Transverse colon (tissue), 4 donors: ENCODE measurements around the gene ENGASE. TPM values are rescaled to one million over a fixed set of nuclear protein-coding genes. Genes with fewer than 3 reads are reported as not detected.

Source experiments
- DNase-seq: peaks from one replicate; pipeline ENCODE4 v3.0.0-alpha.2; 2019
- H3K27ac ChIP-seq, 4 donors: fragments of 200-600 bp; sonication (generic); 2 replicates each; pipeline ENCODE4 v1.5.1; 2016 to 2018; ENCODE audit warnings: inconsistent platforms in 4 of 4
- H3K27me3 ChIP-seq: fragments of 200-600 bp; sonication (generic); 2 replicates; pipeline ENCODE4 v1.5.1; 2017; ENCODE audit warnings: inconsistent platforms
- H3K36me3 ChIP-seq, 4 donors: fragments of 200-600 bp; sonication (generic); 2 replicates each; pipeline ENCODE4 v1.5.1; 2017 to 2019; ENCODE audit warnings: inconsistent platforms in 4 of 4
- H3K4me1 ChIP-seq, 4 donors: fragments of 200-600 bp; sonication (generic); 2 replicates each; pipeline ENCODE4 v1.5.1; 2017 to 2020; ENCODE audit warnings: inconsistent platforms in 4 of 4
- H3K4me3 ChIP-seq, 4 donors: fragments of 200-600 bp; sonication (generic); 1 replicate in 1 of 4; 2 replicates in 3 of 4; pipeline versions ENCODE4 v1.5.1 to v1.6.1; 2017 to 2019; ENCODE audit warnings: inconsistent platforms in 4 of 4
- H3K9me3 ChIP-seq, 2 donors: fragments of 200-600 bp; sonication (generic); 2 replicates each; pipeline ENCODE4 v1.5.1; 2017 to 2019; ENCODE audit warnings: inconsistent platforms in 2 of 2
- EP300 ChIP-seq: sonication (generic); formaldehyde crosslinking; IDR thresholded peaks from one replicate; pipeline ENCODE4 v1.6.1; 2017; ENCODE audit warnings: antibody characterized with exemption, low read depth
- POLR2A ChIP-seq: fragments of 450-650 bp; IDR thresholded peaks from one replicate; pipeline ENCODE4 v1.6.1; 2016; ENCODE audit warnings: antibody characterized with exemption, mild to moderate bottlenecking, moderate library complexity
- POLR2AphosphoS5 ChIP-seq, 3 donors: sonication (generic); formaldehyde crosslinking; IDR thresholded peaks; one replicate each; pipeline ENCODE4 v1.6.1; 2016; ENCODE audit warnings: antibody characterized with exemption in 3 of 3
- WGBS, 2 donors: methylation state at CpG; one replicate each; pipeline ENCODE4 v1.1.5; 2018; ENCODE audit warnings: low coverage in 1 of 2; 5-methylcytosine and 5-hydroxymethylcytosine counted together
- in situ Hi-C, 4 donors: fragments of 200-750 bp; cut with MboI; loops; one replicate each; pipeline versions ENCODE4 v1.15.0 to v1.15.1; 2017; ENCODE audit warnings: low sequenced_read_pairs in 3 of 4, low pct_ligation_motif_present in 1 of 4, low pct_unique_long_range_greater_than_20kb in 1 of 4
- intact Hi-C: fragments of 100-400 bp; cut with DNase I; formaldehyde crosslinking; loops from one replicate; pipeline ENCODE4 v1.15.1; 2023; ENCODE audit warnings: low total_unique reads
- total RNA-seq, 4 donors: library from RNA; depleted of rRNA; stranded (reverse); fragments of >200 nt; gene quantifications; one replicate each; pipeline ENCODE4 v1.1.0, GENCODE V29; 2016
- TF ChIP-seq, protein P1 (sequence below), 5 experiments: fragments of 200-600 bp in 3 of 5; fragments of 450-650 bp in 2 of 5; sonication (generic) in 3 of 5; IDR thresholded peaks; 1 replicate in 2 of 5; 2 replicates in 3 of 5; pipeline ENCODE4 v1.5.1; 2016 to 2017; ENCODE audit warnings: antibody characterized with exemption in 5 of 5, inconsistent platforms in 3 of 5, mild to moderate bottlenecking in 2 of 5, moderate library complexity in 1 of 5

ENGASE gene
- total RNA-seq, 4 donors from 2014 or later: 74.7 to 335 (median 121) TPM

DNA sequence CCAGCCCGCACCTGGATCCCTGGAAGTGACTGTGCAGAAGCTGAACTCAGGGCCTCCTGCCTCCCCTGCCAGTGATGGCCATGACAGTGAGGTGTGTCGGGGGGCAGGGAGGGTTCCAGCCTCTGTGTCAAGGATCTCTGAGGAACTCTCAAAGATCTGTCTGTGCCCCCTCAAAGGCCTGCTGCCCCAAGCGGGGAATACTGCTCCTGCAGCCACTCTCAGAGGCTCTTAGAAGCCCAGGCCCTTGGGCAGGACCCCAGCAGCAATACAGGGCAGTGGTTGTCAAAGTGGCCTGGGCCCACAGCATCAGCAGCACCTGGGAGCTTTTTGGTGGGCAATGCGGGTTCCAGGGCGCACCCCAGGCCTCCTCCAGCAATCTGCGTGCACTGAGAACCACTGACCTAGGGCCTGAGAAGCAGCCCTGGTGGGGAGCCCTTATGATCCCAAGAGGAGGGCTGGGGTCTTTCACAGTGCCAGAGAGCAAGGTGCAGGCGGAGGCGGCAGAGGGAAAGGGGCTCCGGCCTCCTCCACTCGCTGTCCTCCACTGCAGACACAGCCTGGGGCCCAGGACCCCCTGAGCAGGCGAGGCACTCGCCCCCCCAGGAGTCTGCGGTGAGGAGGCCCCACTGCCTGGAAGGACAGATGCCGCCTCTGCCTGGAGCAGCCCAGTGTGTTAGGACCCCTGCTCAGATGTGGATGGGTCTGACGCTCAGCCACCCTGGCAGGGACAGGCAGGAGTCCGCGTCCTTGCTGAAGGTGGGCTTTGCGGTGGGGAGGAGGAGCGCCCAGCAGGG is 42.1 kb downstream of the ENGASE start:
- intact Hi-C loops: no loop called here
- peaks cover 29% of the 10 kb centered on the region for H3K27me3 ChIP-seq
- in situ Hi-C loops: loop anchor here in 1 of 4 donors (25.0 kb wide), 1 partner anchor 271 kb away; no protein-coding TSS in a partner anchor

DNA sequence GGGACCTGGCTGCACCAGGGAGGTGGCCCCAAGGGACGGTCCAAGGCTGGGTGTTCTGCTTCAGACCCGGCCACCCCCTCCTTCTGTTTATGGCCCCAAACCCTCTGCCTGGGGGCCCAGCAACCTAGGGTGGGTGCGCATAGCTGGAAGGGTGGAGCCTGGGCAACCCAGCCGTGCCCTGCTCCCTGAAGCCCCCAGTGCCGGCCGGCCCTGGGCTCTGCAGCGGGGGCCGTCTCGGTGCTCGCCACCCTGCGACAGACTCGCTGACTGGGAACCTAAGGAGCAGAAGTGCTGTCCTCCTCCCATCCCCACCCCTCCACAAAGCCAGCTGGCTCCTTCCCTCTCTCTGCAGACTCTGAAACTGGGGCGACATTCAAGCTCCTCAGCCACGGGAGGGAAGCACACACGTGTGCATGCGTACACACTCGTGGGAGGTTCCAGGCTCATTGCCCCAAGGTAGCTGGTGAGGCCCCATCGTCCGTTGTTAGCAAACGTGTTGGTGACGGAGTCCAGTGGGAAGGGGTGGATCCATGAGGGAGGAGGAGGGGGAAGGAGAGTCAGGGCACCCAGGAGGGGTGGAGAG is 43.4 kb downstream of the ENGASE start:
- TF ChIP-seq, protein P1, sequence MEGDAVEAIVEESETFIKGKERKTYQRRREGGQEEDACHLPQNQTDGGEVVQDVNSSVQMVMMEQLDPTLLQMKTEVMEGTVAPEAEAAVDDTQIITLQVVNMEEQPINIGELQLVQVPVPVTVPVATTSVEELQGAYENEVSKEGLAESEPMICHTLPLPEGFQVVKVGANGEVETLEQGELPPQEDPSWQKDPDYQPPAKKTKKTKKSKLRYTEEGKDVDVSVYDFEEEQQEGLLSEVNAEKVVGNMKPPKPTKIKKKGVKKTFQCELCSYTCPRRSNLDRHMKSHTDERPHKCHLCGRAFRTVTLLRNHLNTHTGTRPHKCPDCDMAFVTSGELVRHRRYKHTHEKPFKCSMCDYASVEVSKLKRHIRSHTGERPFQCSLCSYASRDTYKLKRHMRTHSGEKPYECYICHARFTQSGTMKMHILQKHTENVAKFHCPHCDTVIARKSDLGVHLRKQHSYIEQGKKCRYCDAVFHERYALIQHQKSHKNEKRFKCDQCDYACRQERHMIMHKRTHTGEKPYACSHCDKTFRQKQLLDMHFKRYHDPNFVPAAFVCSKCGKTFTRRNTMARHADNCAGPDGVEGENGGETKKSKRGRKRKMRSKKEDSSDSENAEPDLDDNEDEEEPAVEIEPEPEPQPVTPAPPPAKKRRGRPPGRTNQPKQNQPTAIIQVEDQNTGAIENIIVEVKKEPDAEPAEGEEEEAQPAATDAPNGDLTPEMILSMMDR (IDR thresholded peaks at IDR 0.05): no peak
- no peak for TF ChIP-seq POLR2A
- Histone ChIP-seq H3K27me3 (peaks cover 31% of the 10 kb centered on the region), H3K9me3 (no peaks in the 10 kb centered on the region), H3K4me1 (peaks cover 3 to 23% (median 19%) of the 10 kb centered on the region in 4 donors), H3K36me3 (no peaks in the 10 kb centered on the region), H3K4me3 (no peak overlapping the region), H3K27ac (no peak overlapping the region)
- intact Hi-C loops: no loop called here
- 42 to 66% methylated on average over 4 to 21 of the region's 21 CpGs for WGBS, 2 donors
- in situ Hi-C loops: loop anchor here in 1 of 4 donors (25.0 kb wide), 1 partner anchor 269 kb away; no protein-coding TSS in a partner anchor
- no peak for DNase-seq

More for the DNA sequence above, 42.1 kb downstream of the ENGASE start:
- Histone ChIP-seq H3K4me1 (peaks cover 3 to 23% (median 19%) of the 10 kb centered on the region in 4 donors), H3K27ac (no peak overlapping the region), H3K4me3 (no peak overlapping the region), H3K36me3 (no peaks in the 10 kb centered on the region), H3K9me3 (no peaks in the 10 kb centered on the region)
- 92% methylated on average over 16 of the region's 19 CpGs; no CpG with 5 or more reads in 1 of the 2 donors for WGBS, 2 donors
- TF ChIP-seq POLR2AphosphoS5 (IDR thresholded peaks at IDR 0.05) (no peak), EP300 (no peak), POLR2A (no peak)
- TF ChIP-seq, protein P1 (IDR thresholded peaks at IDR 0.05): no peak
- no peak for DNase-seq

DNA sequence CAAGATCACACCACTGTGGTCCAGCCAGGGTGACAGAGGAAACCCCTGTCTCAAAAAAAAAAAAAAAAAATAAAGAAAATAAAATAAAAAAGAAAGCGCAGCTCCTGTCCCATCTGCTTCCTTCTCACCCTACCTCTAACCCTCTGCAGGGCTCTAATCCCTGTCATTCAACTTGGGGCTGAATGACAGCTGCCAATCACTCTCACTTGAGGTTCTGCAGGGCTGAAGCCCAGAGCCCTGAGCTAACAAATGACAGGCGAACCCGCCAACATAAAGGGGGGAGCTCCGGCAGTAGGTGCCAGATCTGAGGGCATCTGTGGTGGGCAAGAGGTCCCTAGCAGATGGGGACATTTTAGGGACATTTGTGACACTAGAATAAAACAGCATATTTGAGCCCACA is 44.3 kb downstream of the ENGASE start:
- H3K4me1 ChIP-seq: peaks cover 3 to 22% (median 19%) of the 10 kb centered on the region in 4 donors
- H3K27me3 ChIP-seq: peaks cover 25% of the 10 kb centered on the region
- in situ Hi-C loops: loop anchor here in 1 of 4 donors (25.0 kb wide), 1 partner anchor 268 kb away; no protein-coding TSS in a partner anchor
- H3K9me3 ChIP-seq: no peaks in the 10 kb centered on the region
- DNase-seq: no peak
- no peak overlapping the region for H3K27ac ChIP-seq
- intact Hi-C loops: no loop called here
- H3K36me3 ChIP-seq: no peaks in the 10 kb centered on the region
- no peak overlapping the region for H3K4me3 ChIP-seq
- TF ChIP-seq POLR2AphosphoS5 (IDR thresholded peaks at IDR 0.05) (no peak), EP300 (no peak), POLR2A (no peak)
- TF ChIP-seq, protein P1 (IDR thresholded peaks at IDR 0.05): no peak
- WGBS, 2 donors: 67 to 71% methylated on average over 1 to 4 of the region's 4 CpGs

DNA sequence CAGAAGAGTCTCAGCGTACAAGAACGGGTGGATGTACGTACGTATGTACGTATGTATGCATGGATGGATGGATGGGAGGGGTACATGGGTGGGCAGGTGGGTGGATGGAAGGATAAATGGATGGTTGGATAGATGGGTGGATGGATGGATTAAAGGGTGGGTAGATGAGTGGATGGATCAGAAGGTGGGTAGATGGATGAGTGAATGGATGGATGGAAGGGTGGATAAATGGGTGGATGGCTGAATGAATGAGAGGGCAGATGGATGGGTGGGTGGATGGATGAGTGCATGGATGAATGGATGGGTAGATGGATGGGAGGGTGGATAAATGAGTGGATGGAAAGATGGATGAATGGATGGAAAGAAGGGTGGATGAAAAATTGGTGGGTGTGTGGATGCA is 45.6 kb downstream of the ENGASE start:
- no peak for TF ChIP-seq POLR2A
- no peak for TF ChIP-seq EP300
- TF ChIP-seq, protein P1 (IDR thresholded peaks at IDR 0.05): no peak
- TF ChIP-seq POLR2AphosphoS5 (IDR thresholded peaks at IDR 0.05): no peak
- Histone ChIP-seq H3K27me3 (peaks cover 32% of the 10 kb centered on the region), H3K4me3 (no peak overlapping the region), H3K36me3 (no peaks in the 10 kb centered on the region), H3K27ac (no peak overlapping the region), H3K9me3 (no peaks in the 10 kb centered on the region), H3K4me1 (peaks cover 0 to 8% (median 6%) of the 10 kb centered on the region in 4 donors)
- 73 to 87% methylated on average over 5 of the region's 5 CpGs for WGBS, 2 donors
- intact Hi-C loops (no loop called here), in situ Hi-C loops (loop anchor here in 1 of 4 donors (25.0 kb wide), 1 partner anchor 267 kb away; no protein-coding TSS in a partner anchor)
- DNase-seq: no peak
